Inferior parietal cortex (tissue), 1 donor: ENCODE results near the gene ANGPTL2.

Source experiments
- DNase-seq: peaks from one replicate; pipeline ENCODE4 v3.0.0-alpha.2; 2016; ENCODE audit errors: extremely low spot score

Gene ANGPTL2

GRCh38 chr9:127136880-127137639 lies 14.6 kb upstream of the ANGPTL2 start:
- no peak for DNase-seq

- no peak for DNase-seq
These were observed 13.8 kb upstream of the ANGPTL2 start for GRCh38 chr9:127136081-127136879.

DNA sequence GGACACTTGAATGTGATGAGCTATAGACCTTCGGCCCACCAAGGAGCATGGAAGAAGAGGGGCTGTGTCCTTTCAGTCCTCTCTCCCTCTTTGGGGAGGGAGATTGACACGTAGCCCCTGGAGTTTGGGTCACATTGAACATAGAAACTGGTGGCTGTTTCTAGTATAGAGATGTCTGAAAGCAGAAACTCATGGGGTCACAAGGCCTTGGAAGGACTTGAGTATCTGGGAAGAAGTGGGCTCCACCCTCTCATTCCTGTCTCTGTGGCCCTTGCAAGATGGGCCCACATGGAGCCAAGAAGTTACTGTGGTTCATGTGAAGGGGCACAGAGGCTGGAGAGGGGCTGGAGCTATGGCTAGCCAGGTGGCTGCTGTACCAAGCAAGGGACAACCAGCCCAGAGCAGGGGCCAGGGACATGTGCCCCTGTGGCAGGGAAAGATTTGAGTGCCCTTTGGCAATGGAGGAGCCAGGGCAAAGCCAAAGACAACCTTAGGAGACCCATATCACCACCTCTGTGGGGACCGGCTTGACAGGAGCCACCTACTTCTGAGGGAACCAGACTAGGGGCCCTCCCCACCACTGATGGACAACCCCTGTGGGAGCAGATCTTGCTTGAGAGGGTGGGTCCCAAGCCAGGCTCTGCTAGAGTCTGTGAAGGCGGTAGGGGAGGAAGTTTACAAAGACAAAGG lies 12.8 kb upstream of the ANGPTL2 start:
- no peak for DNase-seq

DNA sequence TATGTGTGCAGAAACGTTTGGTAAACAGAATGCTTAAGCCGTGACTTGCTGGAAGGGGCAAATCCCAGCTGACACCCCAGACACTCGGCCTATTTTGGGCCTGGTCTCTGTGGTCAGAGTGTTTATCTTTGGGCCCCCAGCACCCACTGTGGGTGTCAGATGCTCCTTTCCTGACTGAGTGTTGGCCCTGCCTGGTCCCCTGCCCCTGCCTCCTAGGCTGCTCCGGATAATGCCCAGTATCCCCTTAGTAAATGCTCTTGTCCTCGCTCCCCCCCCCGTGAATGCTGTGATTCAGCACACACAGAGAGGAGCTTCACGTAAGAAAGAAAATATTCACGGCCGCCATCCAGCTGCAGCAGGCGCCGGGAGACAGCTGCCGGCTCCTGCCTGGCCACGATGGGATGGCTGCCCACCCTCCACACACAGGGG lies 11.3 kb upstream of the ANGPTL2 start:
- peak; percentile 64 for DNase-seq

- DNase-seq, result no peak
These were observed 10.6 kb upstream of the ANGPTL2 start for GRCh38 chr9:127132921-127133647.

DNA sequence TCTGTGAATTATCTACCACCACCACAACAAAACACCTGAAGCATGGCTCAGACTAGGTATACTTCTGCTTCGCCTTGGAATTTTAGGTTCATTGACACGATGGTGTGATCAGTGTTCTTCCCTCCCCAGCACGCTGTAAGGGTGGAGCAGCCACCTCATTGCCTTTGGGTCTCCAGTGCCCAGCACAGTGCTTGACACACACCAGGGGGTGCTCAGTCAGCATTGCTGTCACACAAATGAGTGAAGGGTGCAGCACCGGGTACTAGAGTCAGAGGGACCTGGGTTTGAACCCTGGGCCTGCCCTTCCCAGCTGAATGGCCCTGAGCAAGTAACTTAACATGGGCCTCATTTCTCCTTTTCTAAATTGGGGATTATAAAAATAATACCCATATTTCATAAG lies 9.9 kb upstream of the ANGPTL2 start:
- DNase-seq, result no peak

GRCh38 chr9:127131871-127132270 lies 9.4 kb upstream of the ANGPTL2 start:
- DNase-seq, result no peak

DNA sequence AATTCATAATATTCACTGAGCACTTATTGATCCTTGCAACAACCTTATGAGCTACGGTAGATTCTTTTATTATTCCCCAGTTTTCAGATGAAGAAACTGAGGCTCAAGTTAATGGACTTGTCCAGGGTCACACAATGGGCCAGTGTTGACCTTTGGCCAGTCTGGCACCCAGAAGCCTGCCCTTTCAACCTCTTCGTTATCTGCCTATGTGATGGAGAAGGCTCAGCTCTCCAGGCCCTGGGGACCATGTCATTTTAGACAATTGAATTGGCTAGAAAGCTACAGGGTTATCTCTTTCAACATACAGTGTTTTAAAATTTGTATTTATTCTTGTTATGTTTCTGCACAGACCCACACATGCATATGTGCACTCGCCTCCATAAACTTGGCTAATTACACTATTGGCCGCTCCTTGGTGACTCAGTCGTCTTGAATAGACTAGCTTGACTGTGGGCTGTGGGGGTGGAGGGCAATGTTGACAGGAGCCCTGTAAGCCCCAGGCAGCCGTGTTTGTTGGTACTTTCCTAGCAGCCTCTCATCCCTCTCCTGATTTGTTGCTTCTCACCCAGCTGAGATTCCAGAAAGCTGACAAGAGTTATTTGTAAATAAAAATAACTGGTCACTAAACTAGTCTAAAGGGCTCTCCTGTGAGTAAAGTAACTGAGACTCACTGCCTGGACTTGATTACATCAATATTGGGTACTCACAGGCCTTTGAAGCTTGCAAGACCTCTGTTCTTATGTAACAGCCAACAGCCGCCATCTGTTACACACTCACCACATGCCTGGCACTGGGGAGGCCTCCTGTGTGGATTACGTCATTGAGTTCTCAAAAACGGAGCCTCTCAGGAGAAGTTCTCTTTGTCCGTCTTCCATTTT lies 8.5 kb upstream of the ANGPTL2 start:
- DNase-seq, result peak; percentile 87

- no peak for DNase-seq
These were observed 7.8 kb upstream of the ANGPTL2 start for GRCh38 chr9:127130235-127130634.

DNA sequence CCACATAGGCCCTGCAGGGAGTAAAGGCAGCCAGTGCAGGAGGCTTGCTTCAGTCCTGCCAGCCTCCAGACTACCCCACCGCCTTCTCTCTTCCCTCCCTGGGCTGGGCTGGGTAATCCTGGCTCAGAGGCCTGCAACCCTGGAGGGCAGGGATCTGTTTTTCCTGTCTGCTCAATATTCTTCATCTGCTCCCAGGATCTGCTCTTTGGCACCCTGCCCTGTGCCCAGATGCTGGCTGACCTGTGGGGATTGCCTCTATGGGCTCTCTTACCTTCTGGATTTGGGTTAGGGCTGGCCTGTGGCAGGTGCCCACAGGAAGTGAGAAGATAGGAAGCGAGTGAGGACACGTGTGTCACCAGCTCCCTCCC lies 7.3 kb upstream of the ANGPTL2 start:
- DNase-seq, result no peak

DNA sequence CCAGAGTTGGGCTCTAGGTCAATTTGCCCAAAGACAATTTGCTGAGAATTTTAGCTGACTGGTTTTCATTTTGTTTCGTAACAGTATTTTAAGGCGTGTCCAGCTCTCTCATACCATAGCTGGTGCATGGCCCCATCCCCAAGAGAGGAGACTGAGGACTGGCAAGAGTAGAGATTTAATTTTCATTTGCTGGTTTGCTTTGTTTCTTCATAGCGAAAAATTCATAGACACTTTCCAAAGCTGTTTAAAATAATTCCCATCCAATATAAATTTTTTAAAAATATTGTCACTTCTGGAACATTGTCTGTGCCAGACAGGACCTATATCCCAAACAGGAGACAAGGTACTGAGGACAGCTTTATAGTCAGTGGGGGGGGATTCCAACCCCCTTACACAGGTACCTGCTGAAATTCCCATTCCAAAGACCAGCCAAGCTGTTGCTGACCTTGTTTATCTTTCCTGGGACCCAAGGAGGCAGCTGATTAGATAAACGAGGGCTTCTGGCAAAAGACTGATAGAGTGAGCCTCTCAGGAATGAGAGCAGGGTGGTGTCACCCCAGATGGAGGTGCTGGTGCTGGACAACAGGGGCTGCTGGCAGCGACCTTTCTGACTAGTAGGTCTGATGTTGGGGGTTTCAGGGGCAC lies 6.8 kb upstream of the ANGPTL2 start:
- no peak for DNase-seq

- no peak for DNase-seq
These were observed 6.1 kb upstream of the ANGPTL2 start for GRCh38 chr9:127128341-127129072.

DNA sequence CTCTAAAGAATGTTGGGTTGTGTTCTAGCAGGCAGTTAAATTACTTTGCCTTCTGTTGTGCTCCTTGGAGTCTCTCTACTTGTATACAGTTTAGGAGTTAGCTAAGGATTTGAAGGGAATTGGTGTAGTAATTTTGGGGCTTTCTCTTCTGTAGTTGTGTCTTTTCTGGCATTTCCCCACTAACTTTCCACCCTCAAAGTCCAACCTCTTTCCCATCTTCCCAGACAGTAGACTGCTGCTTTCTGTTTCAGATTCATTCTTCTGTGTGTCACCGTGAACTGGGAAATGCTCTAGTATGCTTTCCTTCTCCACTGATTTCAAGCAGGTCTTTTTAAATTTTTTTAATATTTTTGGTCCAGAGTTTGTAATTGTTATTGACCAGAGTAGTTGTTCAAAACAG lies 4.5 kb upstream of the ANGPTL2 start:
- DNase-seq, result no peak

GRCh38 chr9:127124792-127125191 lies 2.4 kb upstream of the ANGPTL2 start:
- DNase-seq, result no peak

DNA sequence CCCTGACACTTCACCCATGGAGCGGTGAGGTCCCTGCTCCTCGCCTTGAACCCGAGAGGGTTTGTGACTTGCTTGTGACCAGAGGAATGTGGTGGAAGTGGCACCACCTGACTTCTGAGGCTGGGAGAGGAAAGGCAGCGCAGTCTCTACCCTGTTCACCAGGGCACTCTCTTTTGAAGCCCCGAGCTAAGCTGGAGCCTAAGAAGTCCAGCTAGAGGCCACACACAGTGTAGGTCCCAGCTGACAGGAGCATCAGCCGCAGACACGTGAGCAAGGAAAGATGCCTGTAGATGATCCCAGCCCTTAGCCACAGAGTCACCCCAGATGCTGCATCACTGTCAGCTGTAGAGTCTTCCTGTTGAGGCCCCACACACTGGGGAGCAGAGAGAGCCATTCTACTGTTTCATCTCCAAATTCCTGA lies 1.7 kb upstream of the ANGPTL2 start:
- no peak for DNase-seq

DNA sequence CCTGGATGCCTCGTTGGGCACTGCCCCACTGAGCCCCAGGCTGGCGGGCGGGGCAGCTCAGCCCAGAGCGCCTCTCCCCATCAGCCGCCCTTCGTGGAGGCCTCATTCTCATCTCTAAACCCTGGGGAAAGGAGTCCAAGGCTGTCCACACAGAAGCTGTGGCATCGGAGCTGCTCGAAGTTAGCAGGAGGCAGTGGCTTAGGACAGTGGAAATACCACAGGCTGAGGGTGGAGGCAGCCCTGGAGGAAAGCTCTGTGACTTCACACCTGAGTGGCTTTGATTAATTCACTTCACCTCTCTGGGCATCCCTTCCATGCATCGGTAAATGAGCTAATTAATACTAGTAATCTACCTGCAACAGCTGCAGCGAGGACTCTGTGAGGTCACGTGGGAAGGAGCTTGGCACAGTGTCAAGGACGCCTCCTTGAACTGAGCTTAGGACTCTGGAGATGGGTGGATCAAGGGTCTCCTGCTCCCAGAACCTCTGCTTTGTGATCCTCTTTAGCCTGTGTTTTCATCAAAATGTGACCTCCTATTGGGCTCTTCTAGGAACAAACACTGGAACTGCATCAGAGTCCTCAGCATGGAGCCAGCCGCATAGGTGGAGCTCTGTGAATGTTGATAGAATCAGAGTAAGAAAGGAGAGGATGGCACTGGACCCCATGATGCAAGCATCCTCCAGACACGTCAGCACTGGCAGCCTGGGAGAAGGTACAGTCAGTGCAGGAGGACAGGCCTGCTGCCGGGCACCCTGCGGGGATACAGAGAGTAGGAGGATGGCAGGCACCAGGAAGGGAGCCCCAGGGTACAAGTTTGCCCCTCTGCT lies 842 bp upstream of the ANGPTL2 start:
- DNase-seq, result no peak

- DNase-seq, result no peak
These were observed 733 bp downstream of the ANGPTL2 start for GRCh38 chr9:127121628-127122175.

- DNase-seq, result no peak
These were observed 3.1 kb downstream of the ANGPTL2 start for GRCh38 chr9:127119320-127119709.
